DMS79 (cell line): Measurements from ENCODE around the gene KIF18B.
A peak's percentile ranks its signal among the peaks of the same experiment; 100 is the strongest.
"Not testable (repeated sequence)": the region's sequence is repeated elsewhere in the genome, so short reads cannot be mapped to it uniquely, and the experiment has no call there.

ENCODE experiments used
- DNase-seq: peaks from one replicate; lab custom pipeline; 2025; lab: John Stamatoyannopoulos, UW

Gene KIF18B

DNA sequence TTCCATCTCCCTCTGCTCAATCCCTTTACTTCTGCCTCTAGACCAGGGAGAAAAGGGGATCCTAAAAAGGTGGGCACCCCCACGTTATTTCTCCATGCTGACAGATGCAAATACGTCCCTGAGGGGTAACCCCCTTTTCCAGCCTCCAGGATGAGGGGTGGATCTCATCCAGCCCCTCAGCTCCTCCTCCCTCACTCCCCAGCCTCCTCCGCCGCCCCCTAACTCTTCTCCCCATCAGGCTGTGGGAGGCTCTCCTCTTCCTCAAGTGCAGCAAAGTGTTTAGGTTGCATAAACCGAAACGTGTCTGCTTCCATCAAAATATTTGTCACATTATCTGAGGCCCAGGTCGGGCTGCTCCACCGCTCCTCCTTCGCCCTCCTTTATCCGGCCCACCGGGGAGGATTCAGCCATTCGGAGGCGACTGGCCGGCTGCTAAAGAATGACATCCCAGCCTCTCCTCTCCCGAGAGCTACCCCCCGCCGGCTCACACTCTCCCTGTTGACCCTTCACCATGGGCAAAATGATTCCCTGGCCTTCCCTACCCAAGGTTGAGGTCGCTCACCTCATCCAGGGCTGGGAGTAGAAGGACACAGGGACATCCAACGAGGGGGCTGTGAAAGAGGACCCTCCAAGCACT is 21.7 kb upstream of the KIF18B start:
- DNase-seq = no peak

DNA sequence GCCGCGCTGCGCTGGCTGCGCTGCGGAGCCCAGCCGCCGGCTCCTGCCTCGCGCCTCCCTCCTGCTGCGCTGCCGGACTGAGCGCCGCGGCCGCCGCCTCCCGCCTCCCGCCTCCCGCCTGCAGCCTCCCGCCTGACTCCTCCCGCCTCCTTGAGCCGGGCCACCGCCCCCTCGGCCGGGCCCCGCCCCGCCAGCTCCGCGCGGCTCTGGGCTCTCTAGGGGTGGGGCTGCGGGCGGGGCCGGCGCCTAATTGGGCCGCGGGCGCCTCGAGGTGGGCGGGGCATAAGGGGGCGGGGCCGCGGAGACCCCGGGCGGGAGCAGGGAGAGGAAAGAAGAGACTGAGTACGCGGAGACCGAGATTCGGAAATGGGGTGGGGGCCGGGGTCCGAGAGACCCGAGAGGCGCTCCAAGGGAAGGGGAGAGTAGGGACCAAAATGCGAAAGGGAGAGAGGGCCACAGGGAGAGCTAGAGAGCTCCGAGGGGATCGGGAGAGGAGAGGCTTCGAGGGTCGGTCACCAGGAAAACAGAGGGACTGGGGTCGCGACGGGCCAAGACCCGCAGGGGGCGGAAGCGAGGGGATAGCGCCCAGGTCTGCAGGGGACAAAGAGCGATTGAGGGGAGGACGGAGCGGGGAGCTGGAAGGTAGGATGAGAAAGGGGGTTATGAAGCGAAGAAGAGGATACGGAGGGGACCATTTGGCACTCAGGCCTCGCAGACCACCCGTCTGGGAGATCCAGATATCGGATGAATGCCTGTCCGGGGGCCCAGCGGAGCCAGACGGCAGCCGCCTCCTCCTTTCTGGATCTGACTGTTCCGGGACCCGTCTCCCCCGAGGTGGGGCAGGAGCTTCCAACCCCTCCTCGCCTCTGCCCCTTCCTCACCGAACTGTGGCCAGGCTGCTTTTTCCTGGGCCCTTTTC is 20.9 kb upstream of the KIF18B start, which contains the start of gene C1QL1:
Gene C1QL1, minus strand, starts transcription at position 79 of the 919 bp plus-strand sequence. CDS start 255 bp downstream, outside the sequence.
- peak; percentile 77 for DNase-seq

DNA sequence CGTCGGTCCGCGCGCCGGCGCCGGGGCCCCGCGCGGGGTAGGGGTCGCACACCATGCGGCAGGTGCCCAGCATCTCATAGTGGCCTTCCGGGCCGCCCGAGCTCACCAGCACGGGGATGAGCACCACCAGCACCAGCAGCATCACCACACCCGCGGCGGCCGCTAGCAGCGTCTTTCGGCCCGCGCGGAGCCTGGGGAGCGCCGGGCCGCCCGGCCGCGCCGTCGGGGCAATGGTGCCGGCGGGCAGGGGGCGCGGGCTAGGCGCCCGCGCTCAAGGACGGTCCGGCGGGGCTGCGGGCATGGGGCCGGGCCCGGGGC is 20.3 kb upstream of the KIF18B start:
- no peak for DNase-seq

- no peak for DNase-seq
Measured at GRCh38 chr17:44967026-44967906, 19.7 kb upstream of the KIF18B start.

DNA sequence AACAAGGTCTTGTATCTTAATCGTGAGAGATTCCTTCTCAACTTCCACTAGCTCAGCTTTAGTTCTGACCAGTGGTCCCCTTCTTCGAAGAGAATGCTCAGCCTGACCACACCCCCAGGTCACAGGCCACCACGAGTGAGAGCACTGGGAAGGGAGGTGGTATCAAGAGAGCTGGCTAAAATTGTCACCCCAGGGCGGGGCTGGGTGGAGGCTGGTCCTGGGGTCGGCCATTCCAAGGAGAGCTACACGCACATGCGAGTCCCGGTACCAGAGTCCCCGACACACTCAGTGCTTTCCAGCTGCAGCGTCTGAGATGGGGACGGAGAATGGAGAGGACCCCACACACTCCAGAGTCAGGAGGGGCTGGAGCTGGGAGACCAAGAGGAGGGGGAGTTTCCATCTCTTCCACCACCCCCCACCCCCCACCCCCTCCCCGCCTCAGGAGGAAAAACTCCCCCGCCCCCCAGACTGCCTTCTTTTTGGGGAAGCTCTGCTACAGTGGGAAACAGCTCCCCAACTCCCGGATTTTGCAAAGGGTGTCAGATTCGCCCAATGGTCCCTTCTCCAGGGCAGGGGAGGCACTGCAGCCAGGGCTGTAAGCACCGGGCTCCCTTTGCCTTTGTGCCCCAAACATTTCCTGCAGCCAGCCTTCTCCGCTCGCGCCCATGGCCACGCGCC is 18.9 kb upstream of the KIF18B start:
- DNase-seq = no peak

GRCh38 chr17:44965481-44966234 is 18.1 kb upstream of the KIF18B start:
- no peak for DNase-seq

DNA sequence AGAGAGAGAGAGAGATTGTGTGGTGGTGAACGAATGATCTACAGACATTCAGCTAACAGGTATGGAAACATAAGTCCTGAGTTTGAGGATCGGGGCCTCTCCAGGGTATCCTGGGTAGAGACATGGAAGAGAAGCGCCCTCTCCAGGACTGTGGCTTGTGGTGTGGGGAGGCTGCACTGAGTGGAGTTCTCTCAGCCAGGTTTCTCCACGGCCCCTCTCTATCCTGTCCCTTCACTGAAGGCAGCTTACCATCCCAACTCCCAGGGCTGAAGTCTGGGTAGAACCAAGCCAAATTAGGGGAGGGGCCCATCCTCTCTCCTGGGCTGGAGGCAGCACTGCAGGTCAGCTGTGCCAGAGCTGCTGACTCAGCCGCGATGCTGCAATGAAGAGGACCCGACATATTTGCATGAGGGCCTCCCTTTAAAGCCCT is 14.4 kb upstream of the KIF18B start:
- no peak for DNase-seq

- no peak for DNase-seq
Measured at GRCh38 chr17:44960691-44961090, 13.1 kb upstream of the KIF18B start.

DNA sequence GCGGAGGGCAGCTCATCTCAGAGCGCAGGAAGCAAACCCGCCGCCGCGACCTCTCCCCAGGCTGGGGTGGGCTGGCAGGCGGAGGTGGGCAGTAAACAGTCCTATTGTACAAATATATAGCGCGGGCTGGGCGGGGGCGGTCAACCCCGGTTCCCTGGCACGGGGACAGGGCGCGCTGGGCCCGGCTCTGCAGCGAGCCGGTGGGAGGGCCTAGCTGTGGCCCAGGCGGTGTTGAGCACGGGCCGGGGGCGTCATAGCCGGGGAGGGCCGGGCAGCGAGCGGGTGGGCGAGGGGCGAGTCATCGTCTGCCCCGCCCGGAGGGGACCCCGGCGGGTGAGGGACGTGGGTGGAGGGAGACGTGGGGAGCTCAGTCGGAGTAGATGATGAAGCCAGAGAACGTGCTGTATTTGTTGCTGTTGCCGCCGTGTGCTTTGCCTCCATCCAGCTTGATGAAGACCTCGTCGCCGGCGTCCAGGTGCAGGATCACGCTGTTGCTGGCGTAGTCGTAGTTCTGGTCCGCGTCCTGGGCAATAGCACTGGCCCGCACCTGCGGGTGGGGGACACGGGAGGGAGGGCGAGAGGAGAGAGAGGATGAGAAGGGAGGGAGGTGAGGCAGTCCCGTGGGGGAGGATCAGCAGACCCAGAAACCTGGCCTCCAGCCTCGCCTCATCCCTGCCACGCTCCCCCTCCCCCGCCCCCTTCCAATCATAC is 12.4 kb upstream of the KIF18B start:
- DNase-seq = no peak

GRCh38 chr17:44956998-44957981 is 9.7 kb upstream of the KIF18B start:
- no peak for DNase-seq

DNA sequence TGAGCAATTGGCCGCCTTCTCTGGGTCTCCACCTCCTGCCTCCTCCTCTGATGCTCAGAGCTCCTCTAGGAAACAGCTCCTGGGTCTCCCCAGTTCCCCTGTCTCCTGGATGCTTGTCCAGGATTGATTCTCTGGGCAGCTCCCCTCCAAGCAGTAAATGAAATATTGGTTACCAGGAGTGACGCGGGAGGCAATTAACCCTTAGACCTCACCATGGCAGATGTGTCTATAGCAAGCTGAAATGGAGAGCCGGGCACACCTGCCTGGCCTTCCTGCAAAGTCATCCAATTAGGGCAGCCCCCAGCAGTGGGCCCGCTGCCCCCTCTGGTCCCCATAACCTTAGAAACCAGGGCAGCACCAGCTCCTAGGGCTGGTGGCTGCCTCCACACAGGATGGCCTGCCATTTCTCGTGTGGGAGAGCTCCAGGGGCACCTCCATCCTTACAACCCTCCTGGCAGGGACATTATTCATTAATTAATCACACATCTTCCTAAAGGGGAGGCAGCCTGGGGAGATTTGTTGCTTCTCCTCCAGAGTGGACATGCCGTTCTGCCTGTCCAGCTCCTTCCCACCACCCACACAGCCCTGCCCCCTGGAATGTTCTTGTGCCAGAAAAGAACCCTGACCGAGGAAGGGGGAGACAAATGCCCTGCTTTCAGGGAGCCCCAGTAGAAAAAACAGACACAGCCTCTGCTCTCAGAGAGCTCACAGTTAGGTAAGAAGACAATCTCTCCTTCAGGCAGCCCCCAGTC is 8.3 kb upstream of the KIF18B start:
- no peak for DNase-seq

DNA sequence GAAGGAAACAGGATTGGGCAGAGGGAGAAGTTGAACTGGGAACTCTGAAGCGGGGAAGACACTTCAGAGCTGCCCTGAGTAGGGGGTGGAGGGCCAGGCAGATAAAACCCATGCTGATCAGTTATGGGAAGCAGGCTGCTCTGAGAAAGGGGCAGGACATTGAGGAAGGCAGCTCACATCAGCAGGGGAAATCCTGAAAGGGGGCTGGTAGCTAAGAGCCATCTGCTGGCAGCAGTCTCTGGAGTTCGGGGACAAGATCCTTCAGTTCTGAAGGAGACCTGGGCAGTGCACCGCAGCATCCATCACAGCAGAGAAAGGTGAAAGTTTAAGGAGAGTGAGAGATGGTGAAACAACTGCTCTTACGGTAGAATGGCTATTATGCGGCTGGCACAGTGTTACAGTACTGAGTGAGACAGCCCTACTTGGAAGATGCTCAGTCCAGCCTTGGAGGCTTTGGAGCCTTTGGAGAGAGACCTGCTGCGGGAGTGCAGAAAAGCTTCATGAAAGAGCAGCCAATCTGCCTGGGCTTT is 5.4 kb upstream of the KIF18B start:
- DNase-seq = no peak

DNA sequence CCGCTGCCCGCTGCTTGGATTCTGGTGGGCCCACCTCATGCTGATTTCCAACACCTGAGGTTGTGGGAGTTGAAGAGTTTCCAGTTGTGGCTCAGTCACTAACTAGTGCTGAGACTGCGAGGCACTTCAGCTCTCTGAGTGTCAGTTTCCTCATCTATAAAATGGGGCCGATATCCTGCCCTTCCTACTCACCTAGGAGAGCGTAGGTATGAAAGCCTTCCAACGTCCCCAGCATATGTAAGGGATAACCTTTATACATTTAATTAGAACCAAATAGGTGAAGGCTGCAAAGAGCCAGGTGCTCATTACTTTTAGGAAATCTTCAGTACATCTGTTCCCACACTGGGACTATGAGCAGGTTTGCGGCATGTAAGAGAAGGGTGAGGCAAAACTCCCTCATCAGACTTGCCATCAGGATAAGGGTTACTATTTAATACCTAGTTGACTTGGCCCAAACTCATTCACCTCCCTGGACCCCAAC is 782 bp upstream of the KIF18B start:
- DNase-seq = no peak

- DNase-seq = not testable (repeated sequence)
Measured at GRCh38 chr17:44945652-44946051, 1.9 kb downstream of the KIF18B start.

GRCh38 chr17:44942456-44942855 is 5.1 kb downstream of the KIF18B start:
- no peak for DNase-seq

DNA sequence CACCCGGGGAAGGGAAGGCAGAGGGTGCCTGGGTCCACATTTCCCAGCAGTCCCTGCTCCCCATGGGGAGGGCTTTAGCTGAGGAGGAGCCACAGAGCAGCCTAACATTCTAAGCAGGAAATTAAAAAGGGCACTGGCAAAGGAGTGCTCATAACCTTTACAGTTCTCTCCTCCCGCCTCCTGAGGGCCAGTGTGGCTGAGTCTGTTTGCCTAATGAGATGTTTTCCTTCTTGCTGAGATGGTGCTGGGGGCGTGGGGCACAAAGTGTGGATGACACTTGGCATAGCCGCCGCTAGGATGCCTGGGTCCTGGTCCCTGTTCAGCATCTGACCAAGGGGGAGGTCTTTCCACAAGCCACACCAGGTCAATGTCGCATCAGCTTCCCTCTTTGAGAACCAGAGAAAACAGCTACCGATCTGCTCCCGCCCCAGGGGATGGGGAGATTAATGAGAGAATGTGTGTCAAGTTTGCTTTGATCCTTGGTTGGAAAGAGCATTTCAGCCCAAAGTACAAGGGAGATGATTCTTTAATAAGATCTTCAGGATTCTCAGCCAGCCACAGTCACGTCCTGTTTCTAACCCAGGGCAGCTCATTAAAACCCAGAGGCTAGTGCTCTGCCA is 5.8 kb downstream of the KIF18B start:
- DNase-seq = no peak

- no peak for DNase-seq
Measured at GRCh38 chr17:44940768-44941167, 6.8 kb downstream of the KIF18B start.

DNA sequence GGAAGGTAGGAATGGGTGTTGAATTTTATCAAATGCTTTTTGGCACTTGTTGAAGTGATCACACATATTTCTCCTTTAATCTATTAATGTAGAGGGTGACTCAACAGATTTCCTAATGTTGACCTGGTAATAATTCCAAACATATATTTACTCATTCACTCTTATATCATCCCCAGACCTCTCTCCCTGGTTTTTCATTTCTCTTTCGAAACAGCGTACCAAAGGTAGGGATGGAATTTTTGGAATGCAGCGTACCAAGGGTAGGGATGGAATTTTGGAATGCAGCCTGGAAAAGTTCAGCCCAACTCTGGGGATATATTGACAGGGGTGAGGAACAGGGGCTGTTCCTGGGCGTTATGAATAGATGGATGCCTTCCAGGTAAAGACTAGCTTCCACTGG is 7.3 kb downstream of the KIF18B start:
- no peak for DNase-seq
